DOHH2 (cell line): ENCODE data around the gene ZNF222.

Experiments
- H3F3A ChIP-seq: fragments of 200-600 bp; sonication (generic), shearing (Covaris generic); 2 replicates; pipeline ENCODE4 v1.6.0; 2016; ENCODE audit warnings: antibody characterized with exemption, mild to moderate bottlenecking; ENCODE audit not compliant: control insufficient read depth, insufficient read depth
- H3K27ac ChIP-seq: fragments of 200-600 bp; sonication (generic); 2 replicates; pipeline ENCODE4 v1.5.1; 2014; ENCODE audit warnings: low read depth, mild to moderate bottlenecking, low read length, moderate library complexity
- H3K27me3 ChIP-seq: fragments of 200-600 bp; sonication (generic); 2 replicates; pipeline ENCODE4 v1.6.1; 2014; ENCODE audit warnings: mild to moderate bottlenecking, low read length, mixed read lengths; ENCODE audit not compliant: control insufficient read depth
- H3K36me3 ChIP-seq: fragments of 200-600 bp; sonication (generic); 2 replicates; pipeline ENCODE4 v1.6.1; 2014; ENCODE audit warnings: mild to moderate bottlenecking, low read length, moderate library complexity, mixed read lengths; ENCODE audit not compliant: control insufficient read depth
- H3K4me1 ChIP-seq: fragments of 200-600 bp; sonication (generic); 2 replicates; pipeline ENCODE4 v1.6.1; 2014; ENCODE audit warnings: mild to moderate bottlenecking, low read length, mixed read lengths; ENCODE audit not compliant: control insufficient read depth
- H3K4me2 ChIP-seq: fragments of 200-600 bp; sonication (generic); 2 replicates; pipeline ENCODE4 v1.6.0; 2014; ENCODE audit warnings: mild to moderate bottlenecking, low read length, moderate library complexity
- H3K4me3 ChIP-seq: fragments of 200-600 bp; sonication (generic); 2 replicates; pipeline ENCODE4 v1.5.1; 2014; ENCODE audit warnings: mild to moderate bottlenecking, low read length, mixed read lengths
- H3K79me2 ChIP-seq: fragments of 200-600 bp; sonication (generic); 2 replicates; pipeline ENCODE4 v1.6.1; 2014; ENCODE audit warnings: mild to moderate bottlenecking, low read length, mixed read lengths; ENCODE audit not compliant: control insufficient read depth
- H3K9me2 ChIP-seq: fragments of 200-600 bp; sonication (generic); replicated peaks from 2 replicates; pipeline ENCODE4 v1.6.1; 2014; ENCODE audit warnings: mild to moderate bottlenecking, low read length, mixed read lengths; ENCODE audit not compliant: control insufficient read depth
- H3K9me3 ChIP-seq: fragments of 200-600 bp; sonication (generic); 2 replicates; pipeline ENCODE4 v1.6.1; 2014; ENCODE audit warnings: antibody characterized with exemption, low read length, mixed read lengths; ENCODE audit not compliant: control insufficient read depth, insufficient read depth
- H4K20me1 ChIP-seq: fragments of 200-600 bp; sonication (generic); 2 replicates; pipeline ENCODE4 v1.6.0; 2014; ENCODE audit warnings: low read depth, mild to moderate bottlenecking, antibody characterized with exemption, low read length, moderate library complexity; ENCODE audit not compliant: control insufficient read depth, insufficient read depth
- CTCF ChIP-seq: fragments of 200-600 bp; sonication (generic); IDR thresholded peaks from one replicate; pipeline ENCODE4 v1.5.1; 2014; ENCODE audit warnings: antibody characterized with exemption, mild to moderate bottlenecking, low read depth, low read length; ENCODE audit not compliant: poor library complexity, severe bottlenecking
- EZH2phosphoT487 ChIP-seq: fragments of 200-600 bp; sonication (generic); IDR thresholded peaks from 2 replicates; pipeline ENCODE4 v1.6.1; 2017; ENCODE audit warnings: borderline replicate concordance, mild to moderate bottlenecking, antibody characterized with exemption, low read length, moderate library complexity, mixed read lengths

Gene ZNF222

GRCh38 chr19:44051650-44052402, 26.6 kb downstream of the ZNF222 start, which contains the start of gene ZNF223:
Gene ZNF223, plus strand, starts transcription at chr19:44052036. Its CDS starts 3,141 bp downstream, at chr19:44055177.
- H3K9me2 ChIP-seq, result no peaks in the 10 kb centered on the region
- peaks cover 20% of the 10 kb centered on the region for H3K9me3 ChIP-seq
- peaks cover 4% of the 10 kb centered on the region for H3K27me3 ChIP-seq
- H3K79me2 ChIP-seq, result no peaks in the 10 kb centered on the region
- no peaks in the 10 kb centered on the region for H3F3A ChIP-seq
- H3K27ac ChIP-seq, result no peak within 1 kb of the TSS
- no peaks in the 10 kb centered on the region for H3K36me3 ChIP-seq
- no peaks in the 10 kb centered on the region for H4K20me1 ChIP-seq
- H3K4me2 ChIP-seq, result no peak within 1 kb of the TSS
- H3K4me1 ChIP-seq, result no peaks in the 10 kb centered on the region
- no peak within 1 kb of the TSS for H3K4me3 ChIP-seq
- TF ChIP-seq EZH2phosphoT487 (no peak), CTCF (no peak)

- Histone ChIP-seq H3K9me3 (peaks cover 17% of the 10 kb centered on the region), H3K9me2 (no peaks in the 10 kb centered on the region), H3F3A (no peaks in the 10 kb centered on the region), H3K27me3 (peaks cover 4% of the 10 kb centered on the region), H3K4me3 (no peak overlapping the region), H4K20me1 (no peaks in the 10 kb centered on the region), H3K4me2 (no peak overlapping the region), H3K4me1 (no peaks in the 10 kb centered on the region), H3K79me2 (no peaks in the 10 kb centered on the region), H3K36me3 (no peaks in the 10 kb centered on the region), H3K27ac (no peak overlapping the region)
- TF ChIP-seq CTCF (no peak), EZH2phosphoT487 (no peak)
Measured at GRCh38 chr19:44055870-44056269, 30.7 kb downstream of the ZNF222 start.

GRCh38 chr19:44059229-44059628, 34.0 kb downstream of the ZNF222 start:
- Histone ChIP-seq H3K4me3 (no peak overlapping the region), H3K36me3 (no peaks in the 10 kb centered on the region), H3K9me3 (peaks cover 10% of the 10 kb centered on the region; the same call in 1 of the 2 replicates), H3K4me2 (no peak overlapping the region), H3K79me2 (no peaks in the 10 kb centered on the region), H3F3A (no peaks in the 10 kb centered on the region), H3K4me1 (no peaks in the 10 kb centered on the region), H3K9me2 (no peaks in the 10 kb centered on the region; the same call in 1 of the 2 replicates), H3K27ac (no peak overlapping the region), H4K20me1 (no peaks in the 10 kb centered on the region), H3K27me3 (no peaks in the 10 kb centered on the region)
- TF ChIP-seq EZH2phosphoT487, result no peak
- no peak for TF ChIP-seq CTCF
